Forelimb muscle (tissue), 1 donor: Measurements from ENCODE around the gene ERC2. TPM values are rescaled to one million over a fixed set of nuclear protein-coding genes. Genes with fewer than 3 reads are reported as not detected.

Source experiments
- DNase-seq: peaks from one replicate; pipeline ENCODE4 v3.0.0-alpha.2; 2013; ENCODE audit warnings: low read depth
- polyA plus RNA-seq: library from polyadenylated mRNA; unstranded; fragments of 120-200 nt; gene quantifications from one replicate; pipeline ENCODE4 v1.2.1, GENCODE V29; 2013; ENCODE audit not compliant: insufficient read length

Gene ERC2
- polyA plus RNA-seq, 1 donor = 1.2 TPM

GRCh38 chr3:55682461-55682860 is 785.8 kb downstream of the ERC2 start:
- DNase-seq = no peak

- no peak for DNase-seq
Measured at GRCh38 chr3:55678546-55679216, 789.6 kb downstream of the ERC2 start.

GRCh38 chr3:55676643-55677042 is 791.6 kb downstream of the ERC2 start:
- DNase-seq = no peak

GRCh38 chr3:55675478-55675877 is 792.8 kb downstream of the ERC2 start:
- DNase-seq = no peak

- DNase-seq = no peak
Measured at GRCh38 chr3:55673764-55674163, 794.5 kb downstream of the ERC2 start.

- no peak for DNase-seq
Measured at GRCh38 chr3:55669133-55669532, 799.1 kb downstream of the ERC2 start.

- no peak for DNase-seq
Measured at GRCh38 chr3:55668359-55668758, 799.9 kb downstream of the ERC2 start.

GRCh38 chr3:55664387-55664786 is 803.9 kb downstream of the ERC2 start:
- DNase-seq = no peak

- no peak for DNase-seq
Measured at GRCh38 chr3:55662683-55663082, 805.6 kb downstream of the ERC2 start.

GRCh38 chr3:55661571-55661970 is 806.7 kb downstream of the ERC2 start:
- no peak for DNase-seq

- DNase-seq = no peak
Measured at GRCh38 chr3:55661141-55661540, 807.1 kb downstream of the ERC2 start.

GRCh38 chr3:55660642-55661041 is 807.6 kb downstream of the ERC2 start:
- no peak for DNase-seq

- no peak for DNase-seq
Measured at GRCh38 chr3:55659701-55660100, 808.6 kb downstream of the ERC2 start.

GRCh38 chr3:55658690-55659562 is 809.3 kb downstream of the ERC2 start:
- DNase-seq = no peak

- DNase-seq = no peak
Measured at GRCh38 chr3:55658270-55658669, 810.0 kb downstream of the ERC2 start.

- no peak for DNase-seq
Measured at GRCh38 chr3:55655544-55655943, 812.7 kb downstream of the ERC2 start.

- no peak for DNase-seq
Measured at GRCh38 chr3:55654123-55654760, 814.0 kb downstream of the ERC2 start.

- no peak for DNase-seq
Measured at GRCh38 chr3:55651011-55651410, 817.3 kb downstream of the ERC2 start.

GRCh38 chr3:55650011-55650410 is 818.3 kb downstream of the ERC2 start:
- DNase-seq = no peak

GRCh38 chr3:55649554-55649953 is 818.7 kb downstream of the ERC2 start:
- DNase-seq = no peak

GRCh38 chr3:55648591-55649318 is 819.5 kb downstream of the ERC2 start:
- no peak for DNase-seq

- DNase-seq = no peak
Measured at GRCh38 chr3:55647670-55648069, 820.6 kb downstream of the ERC2 start.
